ENCODE results near the gene WNK1.

DNA sequence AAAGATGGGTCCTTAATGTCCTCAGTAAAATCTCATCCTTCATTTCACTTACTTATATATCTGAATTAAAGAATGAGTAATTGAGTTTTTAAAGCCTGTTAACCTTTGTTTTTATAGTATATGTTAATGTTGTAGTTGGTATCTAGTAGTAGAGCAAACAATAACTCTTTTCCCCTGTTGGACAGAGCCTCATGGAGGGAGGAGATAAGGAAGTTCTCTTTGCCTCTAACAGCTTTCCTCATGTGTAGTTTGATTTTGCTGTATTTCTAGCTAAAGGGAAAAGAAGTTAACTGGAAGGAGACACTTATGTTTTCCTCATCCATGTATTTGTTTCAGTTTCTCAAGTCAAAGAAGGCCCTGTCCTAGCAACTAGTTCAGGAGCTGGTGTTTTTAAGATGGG, 141.8 kb downstream of the WNK1 start:
- TF ChIP-seq, protein P1, sequence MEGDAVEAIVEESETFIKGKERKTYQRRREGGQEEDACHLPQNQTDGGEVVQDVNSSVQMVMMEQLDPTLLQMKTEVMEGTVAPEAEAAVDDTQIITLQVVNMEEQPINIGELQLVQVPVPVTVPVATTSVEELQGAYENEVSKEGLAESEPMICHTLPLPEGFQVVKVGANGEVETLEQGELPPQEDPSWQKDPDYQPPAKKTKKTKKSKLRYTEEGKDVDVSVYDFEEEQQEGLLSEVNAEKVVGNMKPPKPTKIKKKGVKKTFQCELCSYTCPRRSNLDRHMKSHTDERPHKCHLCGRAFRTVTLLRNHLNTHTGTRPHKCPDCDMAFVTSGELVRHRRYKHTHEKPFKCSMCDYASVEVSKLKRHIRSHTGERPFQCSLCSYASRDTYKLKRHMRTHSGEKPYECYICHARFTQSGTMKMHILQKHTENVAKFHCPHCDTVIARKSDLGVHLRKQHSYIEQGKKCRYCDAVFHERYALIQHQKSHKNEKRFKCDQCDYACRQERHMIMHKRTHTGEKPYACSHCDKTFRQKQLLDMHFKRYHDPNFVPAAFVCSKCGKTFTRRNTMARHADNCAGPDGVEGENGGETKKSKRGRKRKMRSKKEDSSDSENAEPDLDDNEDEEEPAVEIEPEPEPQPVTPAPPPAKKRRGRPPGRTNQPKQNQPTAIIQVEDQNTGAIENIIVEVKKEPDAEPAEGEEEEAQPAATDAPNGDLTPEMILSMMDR (IDR thresholded peaks at IDR 0.05) = no peak
- TF ChIP-seq POLR2A (IDR thresholded peaks at IDR 0.05) = no peak
- no peak for TF ChIP-seq POLR2AphosphoS5 (IDR thresholded peaks at IDR 0.05; ENCODE audit: insufficient read depth in 1 of 2, low read depth in 1 of 2)

Data from vagina (tissue), 2 donors.